Breast epithelium (tissue), 4 donors: ENCODE data around the gene CRAMP1. TPM values are rescaled to one million over a fixed set of nuclear protein-coding genes. Genes with fewer than 3 reads are reported as not detected.

ENCODE experiments used
- DNase-seq, 2 donors: peaks; one replicate each; pipeline ENCODE4 v3.0.0-alpha.2; 2019; ENCODE audit warnings: low spot score in 2 of 2
- H3K27ac ChIP-seq, 2 donors: fragments of 200-600 bp; sonication (generic) in 1 of 2; one replicate each; pipeline ENCODE4 v1.5.1; 2016 to 2019; ENCODE audit warnings: mild to moderate bottlenecking in 1 of 2
- H3K27me3 ChIP-seq, 2 donors: fragments of 200-600 bp; sonication (generic) in 1 of 2; one replicate each; pipeline versions ENCODE4 v1.5.1 to v1.6.0; 2017 to 2019; ENCODE audit warnings: control low read depth in 1 of 2, mild to moderate bottlenecking in 1 of 2
- H3K36me3 ChIP-seq: fragments of 200-600 bp; one replicate; pipeline ENCODE4 v1.5.1; 2019
- H3K4me1 ChIP-seq, 2 donors: fragments of 200-600 bp; sonication (generic); one replicate each; pipeline ENCODE4 v1.5.1; 2016 to 2019; ENCODE audit warnings: control low read depth in 1 of 2
- H3K4me3 ChIP-seq, 3 donors: fragments of 200-600 bp; sonication (generic); 1 replicate in 2 of 3; 2 replicates in 1 of 3; pipeline ENCODE4 v1.5.1; 2016 to 2019; ENCODE audit warnings: mild to moderate bottlenecking in 3 of 3, moderate library complexity in 2 of 3
- H3K9me3 ChIP-seq, 2 donors: fragments of 200-600 bp; sonication (generic) in 1 of 2; one replicate each; pipeline ENCODE4 v1.5.1; 2016 to 2019; ENCODE audit warnings: control low read depth in 1 of 2
- CTCF ChIP-seq, 3 donors: fragments of 450-650 bp; IDR thresholded peaks; one replicate each; pipeline ENCODE4 v1.5.1; 2016 to 2017; ENCODE audit warnings: antibody characterized with exemption in 3 of 3, mild to moderate bottlenecking in 3 of 3, moderate library complexity in 3 of 3
- POLR2A ChIP-seq: fragments of 450-650 bp; IDR thresholded peaks from one replicate; pipeline ENCODE4 v1.6.1; 2016; ENCODE audit warnings: antibody characterized with exemption, mild to moderate bottlenecking, moderate library complexity
- POLR2AphosphoS5 ChIP-seq, 3 donors: sonication (generic); formaldehyde crosslinking; IDR thresholded peaks; one replicate each; pipeline ENCODE4 v1.6.1; 2017; ENCODE audit warnings: antibody characterized with exemption in 3 of 3
- intact Hi-C: fragments of 100-400 bp; cut with DNase I; formaldehyde crosslinking; loops from one replicate; pipeline ENCODE4 v1.15.1; 2023; ENCODE audit warnings: low total_unique reads
- total RNA-seq, 3 donors: library from RNA; depleted of rRNA; stranded (reverse); fragments of >200 nt; gene quantifications; one replicate each; pipeline ENCODE4 v1.1.0, GENCODE V29; 2016

Gene CRAMP1
- total RNA-seq, 3 donors from 2014 or later: 9.6 to 13.8 (median 10.8) TPM

DNA sequence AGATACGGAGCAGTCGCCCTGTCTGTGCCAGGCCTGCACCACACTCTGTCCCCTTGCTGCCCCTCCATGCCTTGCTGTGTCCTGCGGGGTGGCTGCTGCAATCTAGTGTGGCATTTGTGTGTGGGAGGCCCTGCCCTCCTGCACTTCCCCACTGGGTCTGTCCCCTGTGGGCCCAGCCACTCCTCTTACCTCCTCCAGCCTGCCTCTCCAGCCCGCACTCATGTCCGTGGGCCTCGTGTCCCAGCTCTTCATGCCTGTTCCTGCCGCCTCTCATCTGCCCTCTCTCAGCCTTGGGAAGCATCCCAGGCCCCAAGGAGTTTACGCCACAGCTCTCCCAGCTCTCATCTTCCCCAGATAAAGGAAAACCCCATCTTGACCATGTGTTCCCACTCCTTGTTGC is 26.6 kb downstream of the CRAMP1 start:
- intact Hi-C loops: no loop called here
- H3K4me3 ChIP-seq: no peak overlapping the region
- peaks cover 7% of the 10 kb centered on the region for H3K36me3 ChIP-seq
- no peak overlapping the region for H3K27ac ChIP-seq
- no peaks in the 10 kb centered on the region for H3K27me3 ChIP-seq
- no peak for DNase-seq
- H3K9me3 ChIP-seq: no peaks in the 10 kb centered on the region
- no peaks in the 10 kb centered on the region for H3K4me1 ChIP-seq
- TF ChIP-seq POLR2AphosphoS5 (IDR thresholded peaks at IDR 0.05) (no peak), CTCF (IDR thresholded peaks at IDR 0.05) (no peak)

- no peak overlapping the region for H3K4me3 ChIP-seq
Observed at GRCh38 chr16:1639282-1639681, 27.1 kb downstream of the CRAMP1 start.

DNA sequence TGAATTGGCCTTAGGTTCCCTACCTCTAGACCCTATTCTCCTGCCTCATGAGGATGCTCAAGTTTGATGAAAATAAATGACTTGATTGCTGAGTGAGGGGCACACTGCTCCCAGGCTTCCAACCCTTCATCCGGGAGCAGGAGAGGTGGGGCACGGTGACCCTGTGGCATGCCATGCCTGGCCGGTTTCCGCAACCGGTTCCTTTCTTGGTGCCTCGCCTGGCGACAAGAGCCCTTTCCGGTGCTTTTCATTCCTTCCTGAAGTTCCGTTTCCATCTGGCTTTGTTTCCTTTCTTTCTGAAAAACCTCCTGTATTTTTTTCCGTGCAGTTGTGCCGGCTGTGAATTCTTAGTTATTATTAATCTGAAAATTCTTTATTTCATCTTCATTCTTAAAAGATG is 27.7 kb downstream of the CRAMP1 start:
- Histone ChIP-seq H3K4me1 (no peaks in the 10 kb centered on the region), H3K4me3 (no peak overlapping the region), H3K36me3 (peaks cover 7% of the 10 kb centered on the region), H3K27me3 (no peaks in the 10 kb centered on the region), H3K9me3 (no peaks in the 10 kb centered on the region), H3K27ac (no peak overlapping the region)
- DNase-seq: no peak
- intact Hi-C loops: no loop called here
- no peak for TF ChIP-seq POLR2AphosphoS5 (IDR thresholded peaks at IDR 0.05)

More at GRCh38 chr16:1639282-1639681, 27.1 kb downstream of the CRAMP1 start:
- Histone ChIP-seq H3K9me3 (no peaks in the 10 kb centered on the region), H3K27me3 (no peaks in the 10 kb centered on the region), H3K36me3 (peaks cover 7% of the 10 kb centered on the region), H3K4me1 (no peaks in the 10 kb centered on the region), H3K27ac (no peak overlapping the region)
- TF ChIP-seq POLR2A: no peak
- no peak for TF ChIP-seq CTCF (IDR thresholded peaks at IDR 0.05)
- no peak for TF ChIP-seq POLR2AphosphoS5 (IDR thresholded peaks at IDR 0.05)
- no peak for DNase-seq
- intact Hi-C loops: no loop called here

GRCh38 chr16:1640261-1640941 is 28.2 kb downstream of the CRAMP1 start:
- Histone ChIP-seq H3K36me3 (peaks cover 7% of the 10 kb centered on the region), H3K9me3 (no peaks in the 10 kb centered on the region), H3K4me3 (no peak overlapping the region), H3K4me1 (no peaks in the 10 kb centered on the region), H3K27me3 (no peaks in the 10 kb centered on the region), H3K27ac (no peak overlapping the region)
- TF ChIP-seq CTCF (IDR thresholded peaks at IDR 0.05) (no peak), POLR2A (no peak), POLR2AphosphoS5 (IDR thresholded peaks at IDR 0.05) (no peak)
- DNase-seq: no peak
- intact Hi-C loops: no loop called here

- Histone ChIP-seq H3K9me3 (no peaks in the 10 kb centered on the region), H3K27ac (no peak overlapping the region), H3K4me3 (no peak overlapping the region), H3K36me3 (peaks cover 7% of the 10 kb centered on the region), H3K27me3 (no peaks in the 10 kb centered on the region), H3K4me1 (no peaks in the 10 kb centered on the region)
- DNase-seq: no peak
- TF ChIP-seq CTCF (IDR thresholded peaks at IDR 0.05): no peak
- TF ChIP-seq POLR2AphosphoS5 (IDR thresholded peaks at IDR 0.05): no peak
- no peak for TF ChIP-seq POLR2A
- intact Hi-C loops: no loop called here
Observed at GRCh38 chr16:1641261-1641660, 29.1 kb downstream of the CRAMP1 start.

- Histone ChIP-seq H3K9me3 (no peaks in the 10 kb centered on the region), H3K27ac (no peak overlapping the region), H3K36me3 (peaks cover 7% of the 10 kb centered on the region), H3K4me3 (no peak overlapping the region), H3K4me1 (no peaks in the 10 kb centered on the region), H3K27me3 (no peaks in the 10 kb centered on the region)
- intact Hi-C loops: no loop called here
- TF ChIP-seq POLR2A (no peak), POLR2AphosphoS5 (IDR thresholded peaks at IDR 0.05) (no peak), CTCF (IDR thresholded peaks at IDR 0.05) (no peak)
- DNase-seq: no peak
Observed at GRCh38 chr16:1642148-1642547, 30.0 kb downstream of the CRAMP1 start.
